Adipocyte (in vitro differentiated cells): Measurements from ENCODE around the gene U2AF1L4.

ENCODE experiments used
- DNase-seq: peaks from one replicate; pipeline ENCODE4 v3.0.0-alpha.2; 2015; ENCODE audit warnings: low read depth
- H3K27me3 ChIP-seq: replicated peaks from 2 replicates; pipeline ENCODE4 v1.7.0; 2013; ENCODE audit warnings: mild to moderate bottlenecking, low read length, moderate library complexity; ENCODE audit not compliant: control insufficient read depth, insufficient read depth
- H3K36me3 ChIP-seq: 2 replicates; pipeline ENCODE4 v1.7.0; 2013; ENCODE audit warnings: low read length, mild to moderate bottlenecking, moderate library complexity; ENCODE audit not compliant: control insufficient read depth, insufficient read depth, severe bottlenecking
- H3K4me1 ChIP-seq: 2 replicates; pipeline ENCODE4 v1.7.0; 2013; ENCODE audit warnings: mild to moderate bottlenecking, low read length, moderate library complexity; ENCODE audit not compliant: control insufficient read depth, insufficient read depth
- H3K4me3 ChIP-seq: 2 replicates; pipeline ENCODE4 v1.7.0; 2013; ENCODE audit warnings: mild to moderate bottlenecking, low read length, moderate library complexity
- H3K9ac ChIP-seq: 2 replicates; pipeline ENCODE4 v1.7.0; 2013; ENCODE audit warnings: mild to moderate bottlenecking, low read length, moderate library complexity
- H3K9me3 ChIP-seq: 2 replicates; pipeline ENCODE4 v1.7.0; 2013; ENCODE audit warnings: mild to moderate bottlenecking, low read length, moderate library complexity; ENCODE audit not compliant: control insufficient read depth

The U2AF1L4 gene

DNA sequence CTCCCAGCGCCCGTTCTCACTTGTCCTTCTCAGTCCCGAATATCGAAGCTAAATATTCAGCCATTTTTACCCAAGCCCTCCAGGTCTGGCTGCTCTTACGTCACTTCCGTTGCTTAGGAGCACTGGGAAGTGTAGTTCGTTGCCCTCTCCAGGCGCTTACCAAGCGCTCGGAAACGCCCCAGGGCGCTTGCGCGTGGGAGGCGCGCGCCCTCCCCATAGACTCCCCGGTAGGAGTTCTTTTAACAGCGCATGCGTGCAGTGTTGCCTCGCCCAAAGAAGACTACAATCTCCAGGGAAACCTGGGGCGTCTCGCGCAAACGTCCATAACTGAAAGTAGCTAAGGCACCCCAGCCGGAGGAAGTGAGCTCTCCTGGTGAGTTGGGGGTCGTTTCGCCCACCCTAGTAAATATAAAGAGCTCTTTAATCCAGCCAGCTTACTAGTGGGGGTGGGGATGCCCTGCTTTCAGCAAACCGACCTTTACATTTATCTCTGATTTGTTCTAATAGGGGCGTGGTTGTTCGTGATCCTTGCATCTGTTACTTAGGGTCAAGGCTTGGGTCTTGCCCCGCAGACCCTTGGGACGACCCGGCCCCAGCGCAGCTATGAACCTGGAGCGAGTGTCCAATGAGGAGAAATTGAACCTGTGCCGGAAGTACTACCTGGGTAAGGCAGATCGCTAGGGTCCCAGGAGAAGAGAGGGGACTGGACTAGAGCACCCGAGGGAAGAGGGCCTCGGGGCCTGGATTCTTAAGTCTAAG is at the start of gene U2AF1L4, which contains the start of gene PSENEN:
Gene U2AF1L4, minus strand, starts transcription at position 91 of the 759 bp plus-strand sequence. Its CDS starts 27 bp downstream, at position 64.
Gene PSENEN, plus strand, starts transcription at position 324 of the 759 bp plus-strand sequence. Its CDS starts 280 bp downstream, at position 604.
- Histone ChIP-seq H3K4me1 (peaks cover 32% of the 10 kb centered on the region), H3K4me3 (peak within 1 kb of the TSS; percentile 100), H3K9ac (peak within 1 kb of the TSS; percentile 96), H3K27me3 (no peaks in the 10 kb centered on the region), H3K36me3 (peaks cover 3% of the 10 kb centered on the region), H3K9me3 (no peaks in the 10 kb centered on the region)
- DNase-seq: peak; percentile 100

DNA sequence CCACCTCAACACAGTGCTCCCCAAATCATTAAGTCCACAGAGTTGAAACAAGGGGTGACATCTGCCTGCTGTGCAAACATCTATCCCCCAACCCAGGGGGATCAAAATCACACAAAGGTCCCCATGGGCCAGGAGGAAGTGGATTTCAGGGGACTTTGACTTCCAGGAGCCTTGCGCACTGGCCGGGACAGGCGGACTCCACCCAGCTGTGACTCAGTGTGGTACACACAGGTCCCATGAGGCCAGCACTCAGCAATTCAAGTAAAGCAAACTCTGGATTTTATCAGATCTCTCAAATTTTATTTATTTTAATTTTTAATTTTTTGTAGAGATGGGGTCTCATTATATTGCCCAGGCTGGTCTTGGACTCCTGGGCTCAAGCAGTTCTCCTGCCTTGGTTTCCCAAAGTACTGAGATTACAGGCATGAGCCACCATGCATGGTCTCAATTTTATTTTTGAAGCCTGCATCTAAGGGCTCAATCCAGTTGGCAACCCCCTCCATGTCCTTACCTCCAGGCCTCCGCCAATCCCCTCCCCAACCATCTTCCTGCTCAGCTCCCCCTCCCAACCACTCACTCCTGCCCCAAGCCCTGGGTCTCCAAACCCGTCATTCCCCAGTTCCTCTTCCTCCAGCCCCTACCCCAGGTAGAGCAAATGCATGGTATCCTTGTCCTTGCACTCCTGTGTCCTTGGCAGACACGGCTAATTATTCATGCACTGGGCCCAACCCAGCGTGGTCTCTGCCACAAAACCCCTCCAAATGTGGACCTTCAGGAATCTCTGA is 48.4 kb upstream of the U2AF1L4 start:
- H3K9me3 ChIP-seq: no peaks in the 10 kb centered on the region

GRCh38 chr19:35792888-35793287 is 47.7 kb upstream of the U2AF1L4 start:
- H3K4me3 ChIP-seq: no peak overlapping the region
- peaks cover 8% of the 10 kb centered on the region for H3K4me1 ChIP-seq
- H3K9me3 ChIP-seq: no peaks in the 10 kb centered on the region

More for the DNA sequence above, 48.4 kb upstream of the U2AF1L4 start:
- H3K4me1 ChIP-seq: peaks cover 8% of the 10 kb centered on the region
- no peaks in the 10 kb centered on the region for H3K36me3 ChIP-seq
- peaks cover 20% of the 10 kb centered on the region for H3K27me3 ChIP-seq
- DNase-seq: peak; percentile 6
- H3K9ac ChIP-seq: no peak overlapping the region
- H3K4me3 ChIP-seq: no peak overlapping the region

DNA sequence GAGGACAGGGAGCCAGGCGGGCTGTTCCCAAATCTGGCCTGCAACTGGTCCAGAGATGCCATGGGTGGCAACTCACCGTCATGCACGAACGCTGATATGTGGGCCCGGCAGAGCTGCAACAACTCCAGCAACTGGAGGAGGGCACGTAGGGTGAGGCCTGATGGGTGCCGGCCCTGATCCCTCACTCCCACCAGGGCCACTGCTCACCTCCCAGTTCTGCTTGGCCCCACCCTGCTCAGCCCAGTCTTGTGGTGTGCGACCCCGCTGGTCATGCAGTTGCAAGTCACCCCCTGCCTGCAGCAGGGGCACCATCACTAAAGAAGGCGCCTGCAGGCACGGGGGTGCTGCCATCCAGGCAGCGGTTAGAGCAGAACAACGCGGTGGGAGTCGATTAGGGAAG is 47.1 kb upstream of the U2AF1L4 start:
- H3K4me3 ChIP-seq: no peak overlapping the region
- peaks cover 8% of the 10 kb centered on the region for H3K4me1 ChIP-seq
- no peak for DNase-seq
- peaks cover 12% of the 10 kb centered on the region for H3K27me3 ChIP-seq
- H3K36me3 ChIP-seq: no peaks in the 10 kb centered on the region
- no peak overlapping the region for H3K9ac ChIP-seq
- no peaks in the 10 kb centered on the region for H3K9me3 ChIP-seq

More at GRCh38 chr19:35792888-35793287, 47.7 kb upstream of the U2AF1L4 start:
- Histone ChIP-seq H3K9ac (no peak overlapping the region), H3K36me3 (no peaks in the 10 kb centered on the region), H3K27me3 (peaks cover 15% of the 10 kb centered on the region)
- no peak for DNase-seq

GRCh38 chr19:35791814-35792279 is 46.6 kb upstream of the U2AF1L4 start:
- no peak for DNase-seq
- Histone ChIP-seq H3K9ac (no peak overlapping the region), H3K4me1 (peaks cover 8% of the 10 kb centered on the region), H3K9me3 (no peaks in the 10 kb centered on the region), H3K4me3 (no peak overlapping the region), H3K27me3 (peaks cover 7% of the 10 kb centered on the region), H3K36me3 (no peaks in the 10 kb centered on the region)

GRCh38 chr19:35790981-35791813 is 46.0 kb upstream of the U2AF1L4 start:
- H3K4me3 ChIP-seq: no peak overlapping the region
- H3K9me3 ChIP-seq: no peaks in the 10 kb centered on the region
- H3K9ac ChIP-seq: no peak overlapping the region
- H3K36me3 ChIP-seq: no peaks in the 10 kb centered on the region
- no peak for DNase-seq
- H3K4me1 ChIP-seq: peaks cover 8% of the 10 kb centered on the region
- peaks cover under 1% of the 10 kb centered on the region for H3K27me3 ChIP-seq

DNA sequence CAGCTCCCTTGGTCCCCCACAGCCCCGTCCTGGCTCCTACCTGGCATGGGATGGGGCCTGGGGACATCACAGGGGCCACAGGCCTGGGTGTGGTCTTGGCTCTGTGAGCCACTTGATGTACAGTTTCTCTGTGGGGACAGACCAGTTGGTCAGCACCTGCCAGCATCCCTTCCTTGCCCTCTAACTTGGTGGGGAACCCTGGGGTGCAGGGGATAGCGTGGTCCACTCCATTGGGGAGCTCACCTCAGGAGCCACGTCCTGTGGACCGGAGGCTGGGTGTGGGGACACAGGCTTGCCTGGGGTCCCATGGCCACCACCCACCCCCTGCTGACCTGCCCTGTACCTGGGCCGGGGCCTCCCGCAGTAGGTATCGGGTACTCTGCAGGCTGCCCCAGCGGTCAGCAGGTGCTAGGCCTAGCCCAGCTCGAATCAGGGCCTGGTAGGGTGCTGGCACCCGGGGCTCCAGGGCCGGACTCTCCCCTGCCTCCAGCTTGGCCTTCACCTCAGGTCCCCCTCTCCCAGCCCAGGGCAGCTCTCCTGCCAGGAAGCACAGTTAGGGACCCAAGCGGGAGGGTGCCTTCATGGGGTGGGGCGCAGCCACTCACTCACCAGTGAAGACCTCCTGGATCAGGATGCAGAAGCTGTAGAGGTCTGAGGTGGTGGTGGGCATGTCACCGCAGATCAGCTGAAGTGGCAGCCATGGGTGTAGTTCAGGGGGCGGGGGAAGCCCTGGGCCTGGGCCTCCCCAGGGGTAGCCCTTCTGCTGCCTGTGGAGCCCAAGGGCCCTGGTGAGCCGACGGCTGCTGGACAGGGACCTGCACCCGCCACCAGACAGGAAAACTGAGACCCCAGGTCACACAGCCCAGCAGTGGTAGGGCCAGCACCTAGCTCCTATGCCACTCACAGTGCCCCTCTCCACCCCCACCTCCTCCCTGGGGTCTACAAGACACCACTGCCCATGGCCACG is 45.0 kb upstream of the U2AF1L4 start:
- Histone ChIP-seq H3K27me3 (no peaks in the 10 kb centered on the region), H3K36me3 (no peaks in the 10 kb centered on the region), H3K4me1 (peaks cover 8% of the 10 kb centered on the region), H3K9me3 (no peaks in the 10 kb centered on the region), H3K4me3 (no peak overlapping the region), H3K9ac (no peak overlapping the region)
- DNase-seq: no peak

- Histone ChIP-seq H3K4me1 (peaks cover 8% of the 10 kb centered on the region), H3K4me3 (no peak overlapping the region), H3K27me3 (no peaks in the 10 kb centered on the region), H3K9ac (no peak overlapping the region), H3K9me3 (no peaks in the 10 kb centered on the region), H3K36me3 (no peaks in the 10 kb centered on the region)
- no peak for DNase-seq
Observed at GRCh38 chr19:35789195-35789977, 44.2 kb upstream of the U2AF1L4 start.

GRCh38 chr19:35788205-35788960 is 43.2 kb upstream of the U2AF1L4 start:
- Histone ChIP-seq H3K4me3 (no peak overlapping the region), H3K9ac (no peak overlapping the region), H3K9me3 (no peaks in the 10 kb centered on the region), H3K4me1 (peaks cover 4% of the 10 kb centered on the region), H3K27me3 (no peaks in the 10 kb centered on the region), H3K36me3 (no peaks in the 10 kb centered on the region)
- no peak for DNase-seq
